ENCODE results near the gene SUPT6H. TPM values are rescaled to one million over a fixed set of nuclear protein-coding genes. Genes with fewer than 3 reads are reported as not detected.
"Not testable (repeated sequence)": the region's sequence is repeated elsewhere in the genome, so short reads cannot be mapped to it uniquely, and the experiment has no call there.

The SUPT6H gene
- total RNA-seq, 2 donors from 2014 or later, result 136 to 139 TPM

DNA sequence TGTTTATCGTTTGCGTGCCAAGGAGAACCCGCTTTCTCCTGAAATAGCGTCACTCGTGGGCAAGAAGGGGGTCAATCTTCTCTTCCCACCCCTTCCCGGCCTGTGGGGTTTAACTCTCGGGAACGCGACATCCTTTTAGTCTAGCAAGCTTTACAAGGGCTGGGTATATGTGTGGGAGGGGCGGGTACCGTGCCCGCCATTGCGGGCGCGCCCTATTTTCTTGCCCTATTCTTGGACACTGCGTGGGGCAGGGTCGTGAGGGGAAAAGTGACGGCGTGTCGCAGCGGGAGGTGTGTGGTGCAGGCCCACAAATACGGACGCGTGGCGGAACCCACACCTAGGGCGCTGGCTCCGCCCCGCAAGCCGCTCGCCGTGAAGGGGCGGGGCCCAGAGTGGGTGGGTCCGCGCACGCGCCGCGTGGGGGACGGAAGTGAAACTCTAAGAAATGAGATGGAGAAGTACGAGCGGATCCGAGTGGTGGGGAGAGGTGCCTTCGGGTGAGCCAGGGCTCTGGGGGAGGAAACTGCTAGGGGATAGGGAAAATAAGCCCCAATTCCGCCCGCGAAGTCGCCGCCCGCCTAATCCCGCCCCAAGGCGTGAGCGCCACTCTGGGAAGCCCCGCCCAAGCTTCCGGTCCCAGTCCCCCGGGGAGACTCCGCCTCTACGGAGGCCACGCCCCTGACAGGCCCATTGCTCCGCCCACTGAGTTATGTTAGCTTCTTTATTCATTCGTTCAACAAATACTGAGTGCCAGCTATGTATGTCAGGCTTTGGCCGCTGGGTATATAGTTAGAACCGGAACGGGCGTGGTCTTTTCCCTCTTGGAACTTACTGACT, 66.6 kb downstream of the SUPT6H start, which contains the start of gene NEK8:
NEK8 (plus strand) TSS at position 425 of the 837 bp plus-strand sequence; CDS start at position 451, 26 bp downstream.
- Mint-ChIP-seq H3K36me3 (ENCODE audit: low read depth) (peaks cover 5% of the 10 kb centered on the region), H3K4me1 (peaks cover 42% of the 10 kb centered on the region), H3K4me3 (peak within 1 kb of the TSS; percentile 97), H3K27ac (peak within 1 kb of the TSS; percentile 100), H3K27me3 (no peaks in the 10 kb centered on the region)
- peak; percentile 74 for ATAC-seq
- DNase-seq, result peak; percentile 94 to 97 (median 96)
- peaks cover 3% of the 10 kb centered on the region for H3K9me3 ChIP-seq (ENCODE audit: control insufficient read depth, low read length, poor library complexity, severe bottlenecking)

DNA sequence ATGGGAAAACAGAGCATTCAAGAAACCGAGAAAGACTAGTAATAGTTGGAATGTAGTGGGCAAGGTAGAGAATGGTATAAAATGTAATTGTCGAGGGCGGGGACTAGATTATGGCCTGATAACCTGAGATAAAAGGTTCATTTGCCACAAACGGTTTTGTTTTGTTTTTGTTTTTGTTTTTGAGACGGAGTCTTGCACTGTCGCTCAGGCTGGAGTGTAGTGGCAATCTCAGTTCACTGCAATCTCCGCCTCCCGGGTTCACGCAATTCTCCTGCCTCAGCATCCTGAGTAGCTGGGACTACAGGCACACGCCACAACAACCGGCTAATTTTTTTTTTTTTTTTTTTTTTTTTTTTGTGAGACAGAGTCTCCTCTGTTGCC, 67.9 kb downstream of the SUPT6H start:
- Mint-ChIP-seq H3K4me1 (peaks cover 33% of the 10 kb centered on the region), H3K4me3 (no peak overlapping the region), H3K27ac (no peak overlapping the region), H3K27me3 (no peaks in the 10 kb centered on the region), H3K36me3 (ENCODE audit: low read depth) (peaks cover 2% of the 10 kb centered on the region)
- DNase-seq (no peak), ATAC-seq (no peak)
- no peaks in the 10 kb centered on the region for H3K9me3 ChIP-seq (ENCODE audit: control insufficient read depth, low read length, poor library complexity, severe bottlenecking)

DNA sequence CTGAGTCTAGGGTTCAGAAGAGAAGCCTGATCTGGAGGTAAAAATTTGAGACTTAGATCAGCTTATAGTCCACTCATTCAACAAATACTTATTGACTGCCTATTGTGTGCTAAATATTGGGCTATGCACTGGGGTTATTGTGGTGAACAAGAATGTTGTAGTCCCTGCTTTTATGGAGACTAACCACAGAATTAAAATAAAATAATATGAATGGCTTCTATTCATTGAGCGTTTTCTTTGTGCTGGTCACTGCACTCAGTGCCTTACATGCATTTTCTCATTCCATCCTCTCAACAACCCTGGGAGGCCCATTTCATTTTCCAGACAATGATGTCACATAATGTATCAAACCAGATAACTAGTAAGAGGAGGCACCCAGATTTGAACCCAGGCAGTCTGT, 71.3 kb downstream of the SUPT6H start:
- peaks cover 2% of the 10 kb centered on the region for H3K36me3 Mint-ChIP-seq (ENCODE audit: low read depth)
- H3K27me3 Mint-ChIP-seq, result no peaks in the 10 kb centered on the region
- H3K4me1 Mint-ChIP-seq, result peaks cover 17% of the 10 kb centered on the region
- H3K4me3 Mint-ChIP-seq, result no peak overlapping the region
- no peaks in the 10 kb centered on the region for H3K9me3 ChIP-seq (ENCODE audit: control insufficient read depth, low read length, poor library complexity, severe bottlenecking)
- DNase-seq (no peak), ATAC-seq (no peak)
- H3K27ac Mint-ChIP-seq, result no peak overlapping the region

DNA sequence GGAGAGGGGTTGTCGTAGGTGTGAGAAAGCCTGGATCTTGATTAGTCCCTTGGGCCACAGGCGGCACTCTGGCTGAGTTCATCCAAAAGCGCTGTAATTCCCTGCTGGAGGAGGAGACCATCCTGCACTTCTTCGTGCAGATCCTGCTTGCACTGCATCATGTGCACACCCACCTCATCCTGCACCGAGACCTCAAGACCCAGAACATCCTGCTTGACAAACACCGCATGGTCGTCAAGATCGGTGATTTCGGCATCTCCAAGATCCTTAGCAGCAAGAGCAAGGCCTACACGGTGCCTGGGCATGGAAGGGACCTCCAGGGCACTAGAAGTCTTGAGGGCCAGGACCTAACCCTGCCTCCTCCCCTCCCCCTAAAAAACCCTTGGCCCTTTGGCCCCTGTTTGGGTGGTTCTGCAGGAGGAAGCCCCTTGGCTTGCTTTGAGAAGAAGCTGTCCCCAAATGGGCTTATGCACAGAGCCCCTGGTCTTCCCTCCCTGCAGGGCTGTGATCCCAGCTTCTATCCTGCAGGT, 72.8 kb downstream of the SUPT6H start:
- H3K9me3 ChIP-seq (ENCODE audit: control insufficient read depth, low read length, poor library complexity, severe bottlenecking), result no peaks in the 10 kb centered on the region
- no peak for ATAC-seq
- no peaks in the 10 kb centered on the region for H3K27me3 Mint-ChIP-seq
- H3K27ac Mint-ChIP-seq, result no peak overlapping the region
- H3K4me3 Mint-ChIP-seq, result no peak overlapping the region
- no peak for DNase-seq
- peaks cover 4% of the 10 kb centered on the region for H3K36me3 Mint-ChIP-seq (ENCODE audit: low read depth)
- peaks cover 17% of the 10 kb centered on the region for H3K4me1 Mint-ChIP-seq

GRCh38 chr17:28735242-28735722, 73.3 kb downstream of the SUPT6H start:
- Mint-ChIP-seq H3K36me3 (ENCODE audit: low read depth) (peaks cover 4% of the 10 kb centered on the region), H3K27ac (no peak overlapping the region), H3K27me3 (no peaks in the 10 kb centered on the region), H3K4me1 (peaks cover 16% of the 10 kb centered on the region), H3K4me3 (no peak overlapping the region)
- no peak for ATAC-seq
- DNase-seq, result no peak
- no peaks in the 10 kb centered on the region for H3K9me3 ChIP-seq (ENCODE audit: control insufficient read depth, low read length, poor library complexity, severe bottlenecking)

- H3K27me3 Mint-ChIP-seq; H3K27ac Mint-ChIP-seq; H3K9me3 ChIP-seq (ENCODE audit: control insufficient read depth, low read length, poor library complexity, severe bottlenecking); DNase-seq; H3K4me3 Mint-ChIP-seq; ATAC-seq; H3K36me3 Mint-ChIP-seq (ENCODE audit: low read depth): not testable (repeated sequence)
- H3K4me1 Mint-ChIP-seq, result peaks cover 16% of the 10 kb centered on the region
These were observed 74.1 kb downstream of the SUPT6H start for GRCh38 chr17:28735913-28736769.

- H3K27ac Mint-ChIP-seq, result no peak overlapping the region
These were observed 75.3 kb downstream of the SUPT6H start for GRCh38 chr17:28737316-28737715.

GRCh38 chr17:28737770-28738679, 76.0 kb downstream of the SUPT6H start:
- Mint-ChIP-seq H3K36me3 (ENCODE audit: low read depth) (peaks cover 2% of the 10 kb centered on the region), H3K27me3 (no peaks in the 10 kb centered on the region), H3K4me1 (peaks cover 16% of the 10 kb centered on the region), H3K27ac (peak overlapping the region; percentile 95), H3K4me3 (no peak overlapping the region)
- DNase-seq, result no peak
- H3K9me3 ChIP-seq (ENCODE audit: control insufficient read depth, low read length, poor library complexity, severe bottlenecking), result no peaks in the 10 kb centered on the region
- peak; percentile 22 for ATAC-seq

More at GRCh38 chr17:28737316-28737715, 75.3 kb downstream of the SUPT6H start:
- Mint-ChIP-seq H3K4me1 (peaks cover 16% of the 10 kb centered on the region), H3K27me3 (no peaks in the 10 kb centered on the region), H3K36me3 (ENCODE audit: low read depth) (peaks cover 2% of the 10 kb centered on the region), H3K4me3 (no peak overlapping the region)
- no peaks in the 10 kb centered on the region for H3K9me3 ChIP-seq (ENCODE audit: control insufficient read depth, low read length, poor library complexity, severe bottlenecking)
- DNase-seq (no peak), ATAC-seq (no peak)

GRCh38 chr17:28738680-28739384, 76.8 kb downstream of the SUPT6H start:
- H3K36me3 Mint-ChIP-seq (ENCODE audit: low read depth), result peaks cover 2% of the 10 kb centered on the region
- H3K4me3 Mint-ChIP-seq, result no peak overlapping the region
- ATAC-seq, result peak; percentile 93

GRCh38 chr17:28740406-28741357, 78.7 kb downstream of the SUPT6H start:
- H3K4me3 Mint-ChIP-seq, result no peak overlapping the region
- H3K9me3 ChIP-seq (ENCODE audit: control insufficient read depth, low read length, poor library complexity, severe bottlenecking), result no peaks in the 10 kb centered on the region
- H3K27me3 Mint-ChIP-seq, result no peaks in the 10 kb centered on the region
- no peak overlapping the region for H3K27ac Mint-ChIP-seq
- H3K36me3 Mint-ChIP-seq (ENCODE audit: low read depth), result peaks cover 2% of the 10 kb centered on the region
- DNase-seq (no peak), ATAC-seq (no peak)
- H3K4me1 Mint-ChIP-seq, result peaks cover 24% of the 10 kb centered on the region

More at GRCh38 chr17:28738680-28739384, 76.8 kb downstream of the SUPT6H start:
- no peaks in the 10 kb centered on the region for H3K27me3 Mint-ChIP-seq
- DNase-seq, result peak in 2 of 3 donors; percentile 56 to 61
- peak overlapping the region; percentile 95 for H3K27ac Mint-ChIP-seq
- no peaks in the 10 kb centered on the region for H3K9me3 ChIP-seq (ENCODE audit: control insufficient read depth, low read length, poor library complexity, severe bottlenecking)
- peaks cover 16% of the 10 kb centered on the region for H3K4me1 Mint-ChIP-seq

Data from T-helper 17 cell (primary cell).